ENCODE data around the gene FGF7. TPM values are rescaled to one million over a fixed set of nuclear protein-coding genes. Genes with fewer than 3 reads are reported as not detected.

Gene FGF7
- total and polyA plus RNA-seq, 2 donors from 2014 or later, result 3.8 to 23.8 TPM

GRCh38 chr15:49415149-49415548 lies 7.9 kb upstream of the FGF7 start:
- FAIRE-seq (no peak), DNase-seq (no peak)
- Histone ChIP-seq H3K36me3 (ENCODE audit: control insufficient read depth in 2 of 3, insufficient read depth in 3 of 3, low read length in 3 of 3) (no peaks in the 10 kb centered on the region), H3K4me3 (ENCODE audit: low read length in 3 of 3) (no peak overlapping the region), H3K4me1 (ENCODE audit: control insufficient read depth in 2 of 3, insufficient read depth in 2 of 3, low read depth in 1 of 3, low read length in 3 of 3) (no peaks in the 10 kb centered on the region), H3K27ac (ENCODE audit: low read depth in 2 of 2, low read length in 2 of 2) (no peak overlapping the region), H3K27me3 (ENCODE audit: control insufficient read depth, insufficient read depth, low read length) (no peaks in the 10 kb centered on the region), H3K9ac (ENCODE audit: low read length in 3 of 3) (no peak overlapping the region), H3K9me3 (ENCODE audit: control insufficient read depth in 2 of 3, insufficient read depth in 1 of 3, low read length in 3 of 3) (no peaks in the 10 kb centered on the region)
- intact Hi-C loops (cut with DNase I), result no loop called here
- TF ChIP-seq CTCF (IDR thresholded peaks at IDR 0.05; ENCODE audit: borderline replicate concordance, extremely low read depth, insufficient read depth), result no peak

GRCh38 chr15:49415638-49416037 lies 7.4 kb upstream of the FGF7 start:
- H3K4me3 ChIP-seq (ENCODE audit: low read length in 3 of 3), result no peak overlapping the region
- no peaks in the 10 kb centered on the region for H3K36me3 ChIP-seq (ENCODE audit: control insufficient read depth in 2 of 3, insufficient read depth in 3 of 3, low read length in 3 of 3)
- no peaks in the 10 kb centered on the region for H3K9me3 ChIP-seq (ENCODE audit: control insufficient read depth in 2 of 3, insufficient read depth in 1 of 3, low read length in 3 of 3)
- TF ChIP-seq CTCF (IDR thresholded peaks at IDR 0.05; ENCODE audit: borderline replicate concordance, extremely low read depth, insufficient read depth), result no peak
- no peaks in the 10 kb centered on the region for H3K27me3 ChIP-seq (ENCODE audit: control insufficient read depth, insufficient read depth, low read length)
- FAIRE-seq, result no peak
- H3K4me1 ChIP-seq (ENCODE audit: control insufficient read depth in 2 of 3, insufficient read depth in 2 of 3, low read depth in 1 of 3, low read length in 3 of 3), result no peaks in the 10 kb centered on the region
- intact Hi-C loops (cut with DNase I), result no loop called here
- DNase-seq, result no peak
- H3K27ac ChIP-seq (ENCODE audit: low read depth in 2 of 2, low read length in 2 of 2), result no peak overlapping the region
- H3K9ac ChIP-seq (ENCODE audit: low read length in 3 of 3), result no peak overlapping the region

GRCh38 chr15:49418811-49419210 lies 4.2 kb upstream of the FGF7 start:
- H3K27ac ChIP-seq (ENCODE audit: low read depth in 2 of 2, low read length in 2 of 2), result no peak overlapping the region
- intact Hi-C loops (cut with DNase I), result no loop called here
- no peak overlapping the region for H3K4me3 ChIP-seq (ENCODE audit: low read length in 3 of 3)
- DNase-seq, result peak in 1 of 5 donors; percentile 6
- H3K36me3 ChIP-seq (ENCODE audit: control insufficient read depth in 2 of 3, insufficient read depth in 3 of 3, low read length in 3 of 3), result no peaks in the 10 kb centered on the region
- no peak overlapping the region for H3K9ac ChIP-seq (ENCODE audit: low read length in 3 of 3)
- no peak for FAIRE-seq
- no peaks in the 10 kb centered on the region for H3K4me1 ChIP-seq (ENCODE audit: control insufficient read depth in 2 of 3, insufficient read depth in 2 of 3, low read depth in 1 of 3, low read length in 3 of 3)
- TF ChIP-seq CTCF (IDR thresholded peaks at IDR 0.05; ENCODE audit: borderline replicate concordance, extremely low read depth, insufficient read depth), result no peak
- H3K9me3 ChIP-seq (ENCODE audit: control insufficient read depth in 2 of 3, insufficient read depth in 1 of 3, low read length in 3 of 3), result no peaks in the 10 kb centered on the region
- no peaks in the 10 kb centered on the region for H3K27me3 ChIP-seq (ENCODE audit: control insufficient read depth, insufficient read depth, low read length)

- no peaks in the 10 kb centered on the region for H3K4me1 ChIP-seq (ENCODE audit: control insufficient read depth in 2 of 3, insufficient read depth in 2 of 3, low read depth in 1 of 3, low read length in 3 of 3)
- intact Hi-C loops (cut with DNase I), result loop anchor here (10.0 kb wide), 1 partner anchor 187 kb away; no protein-coding TSS in a partner anchor
- peak; percentile 29 to 89 (median 49) for DNase-seq
- no peak overlapping the region for H3K9ac ChIP-seq (ENCODE audit: low read length in 3 of 3)
- peak; percentile 86 for FAIRE-seq
- H3K36me3 ChIP-seq (ENCODE audit: control insufficient read depth in 2 of 3, insufficient read depth in 3 of 3, low read length in 3 of 3), result no peaks in the 10 kb centered on the region
- no peak overlapping the region for H3K27ac ChIP-seq (ENCODE audit: low read depth in 2 of 2, low read length in 2 of 2)
- peak overlapping the region in 2 of 3 donors; percentile 14 to 59 for H3K4me3 ChIP-seq (ENCODE audit: low read length in 3 of 3)
- no peaks in the 10 kb centered on the region for H3K27me3 ChIP-seq (ENCODE audit: control insufficient read depth, insufficient read depth, low read length)
- peak; percentile 77 for TF ChIP-seq CTCF (IDR thresholded peaks at IDR 0.05; ENCODE audit: borderline replicate concordance, extremely low read depth, insufficient read depth)
- no peaks in the 10 kb centered on the region for H3K9me3 ChIP-seq (ENCODE audit: control insufficient read depth in 2 of 3, insufficient read depth in 1 of 3, low read length in 3 of 3)
Measured at GRCh38 chr15:49421991-49422390, 1.1 kb upstream of the FGF7 start.

Data from kidney (tissue), 14 donors.